Tibial nerve (tissue), 3 donors: Measurements from ENCODE around the gene MYOZ3.

Experiments used
- EP300 ChIP-seq, 2 donors: sonication (generic); formaldehyde crosslinking; IDR thresholded peaks; one replicate each; pipeline ENCODE4 v1.6.1; 2017; ENCODE audit warnings: antibody characterized with exemption in 2 of 2, mild to moderate bottlenecking in 1 of 2
- POLR2A ChIP-seq, 2 donors: fragments of 450-650 bp; IDR thresholded peaks; one replicate each; pipeline ENCODE4 v1.6.1; 2017; ENCODE audit warnings: antibody characterized with exemption in 2 of 2, mild to moderate bottlenecking in 2 of 2, moderate library complexity in 2 of 2

DNA sequence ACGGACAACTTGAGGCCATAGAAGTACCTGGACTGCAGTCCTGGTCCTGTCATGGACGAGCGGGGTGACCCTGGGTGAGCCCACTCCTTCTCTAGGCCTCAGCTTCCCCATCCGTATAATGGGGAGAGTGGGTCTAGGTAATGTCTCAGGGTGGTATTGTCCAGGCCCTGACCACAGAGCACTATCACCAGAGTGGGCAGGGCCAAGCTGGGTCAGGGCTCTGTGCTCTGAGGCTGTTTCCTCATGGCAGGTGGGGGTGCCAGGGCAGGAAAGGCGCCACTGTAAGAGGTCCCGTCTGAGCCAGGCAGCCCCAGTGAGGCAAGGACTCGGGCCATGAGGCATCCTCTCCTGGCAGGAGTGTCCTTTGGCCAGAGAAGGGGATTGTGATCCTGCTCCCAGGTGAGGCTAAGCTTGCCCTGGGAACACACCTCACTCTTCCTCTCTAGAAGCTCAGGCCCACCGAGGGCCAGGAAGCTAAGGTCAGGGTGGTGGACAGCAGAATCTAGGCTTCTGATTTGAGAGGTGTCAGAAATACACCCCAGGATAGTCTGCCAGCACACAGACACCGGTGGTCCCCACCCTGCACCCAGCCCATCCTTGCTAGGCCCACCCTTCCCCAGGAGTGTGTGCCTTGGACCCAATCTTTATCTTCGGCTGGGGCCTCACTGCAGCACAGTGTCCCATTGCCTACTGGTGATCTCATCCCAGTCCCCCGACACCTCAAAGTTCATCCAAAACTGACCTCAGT is 1.5 kb upstream of the MYOZ3 start:
- TF ChIP-seq EP300 (IDR thresholded peaks at IDR 0.05), result no peak
- no peak for TF ChIP-seq POLR2A (IDR thresholded peaks at IDR 0.05)
